K562 (cell line): ENCODE results near the gene CEP95. TPM values are rescaled to one million over a fixed set of nuclear protein-coding genes. Genes with fewer than 3 reads are reported as not detected.
A peak's percentile ranks its signal among the peaks of the same experiment; 100 is the strongest.

Source experiments
- CEBPZ ChIP-seq: fragments of 150-350 bp; IDR thresholded peaks from 2 replicates; pipeline ENCODE4 v1.6.1; 2014; ENCODE audit warnings: low read depth, mild to moderate bottlenecking, low read length, borderline replicate concordance
- E2F3 ChIP-seq: fragments of 250-450 bp; sonication (Bioruptor Pico); IDR thresholded peaks from 2 replicates; pipeline ENCODE4 v1.4.0; 2020; ENCODE audit warnings: mild to moderate bottlenecking
- MBD1 ChIP-seq: fragments of 250-450 bp; sonication (Bioruptor Pico); IDR thresholded peaks from 2 replicates; pipeline ENCODE4 v1.8.0; 2022; ENCODE audit warnings: inconsistent platforms
- MEF2D ChIP-seq: conservative IDR thresholded peaks from 2 replicates; pipeline ENCODE4 v1.6.1; 2016; ENCODE audit warnings: low read depth, missing genetic modification characterization, missing compliant biosample characterization
- MYC ChIP-seq, 2 experiments: fragments of 250-450 bp in 1 of 2; sonication (Bioruptor Pico) in 1 of 2; IDR thresholded peaks; 2 replicates each; pipeline versions ENCODE4 v1.5.1 to v1.6.1; 2012 to 2021; ENCODE audit warnings: low read depth in 2 of 2, borderline replicate concordance in 1 of 2, improper control_type of control experiment in 1 of 2, low read length in 1 of 2, mild to moderate bottlenecking in 1 of 2, moderate library complexity in 1 of 2
- TEAD1 ChIP-seq, 2 experiments: fragments of 450-650 bp in 1 of 2; sonication (generic) in 1 of 2; formaldehyde crosslinking; IDR thresholded peaks; 2 replicates each; pipeline versions ENCODE4 v1.4.0 to v1.8.0; 2020 to 2022; ENCODE audit warnings: mild to moderate bottlenecking in 2 of 2, missing genetic modification reagents in 1 of 2
- U2AF2 ChIP-seq: fragments of 200-400 bp; formaldehyde crosslinking; optimal IDR thresholded peaks from 2 replicates; pipeline ENCODE3; 2017; ENCODE audit warnings: low read depth, mild to moderate bottlenecking, low read length
- ZNF445 ChIP-seq: fragments of 250-450 bp; sonication (Bioruptor Pico); IDR thresholded peaks from 2 replicates; pipeline ENCODE4 v1.4.0; 2020; ENCODE audit warnings: low read depth, mild to moderate bottlenecking, moderate library complexity
- polyA plus RNA-seq, 8 experiments: library from polyadenylated mRNA; depleted of rRNA in 4 of 8; stranded (reverse) in 5 of 8; unstranded in 3 of 8; fragments of >200 nt; fragmentation: Nextera tagmentation in 2 of 8; fragmentation: Illumina TruSeq in 1 of 8; extraction: Ambion mirVana in 2 of 8; extraction: Trizol in 1 of 8; gene quantifications; 2 replicates each; pipeline versions ENCODE4 v1.2.1 to v1.2.3, GENCODE V29; 2011 to 2014; ENCODE audit warnings: inconsistent platforms in 1 of 8, missing spikeins in 1 of 8
- total RNA-seq, 7 experiments: library from RNA; depleted of rRNA in 6 of 7; stranded (reverse); fragments of >200 nt in 6 of 7; fragmentation: Illumina TruSeq in 2 of 7; extraction: Trizol in 2 of 7; gene quantifications; 2 replicates each; pipeline versions ENCODE4 v1.2.1 to v1.2.3, GENCODE V29; 2011 to 2021; ENCODE audit warnings: low replicate concordance in 1 of 7
- TF ChIP-seq, protein P1 (sequence below): fragments of 250-450 bp; sonication (Bioruptor Pico); IDR thresholded peaks from 2 replicates; pipeline ENCODE4 v1.5.0; 2021; ENCODE audit warnings: mild to moderate bottlenecking, moderate library complexity

Gene CEP95
- total and polyA plus RNA-seq, 9 of the 15 experiments (the other 6 are each of a cell fraction or from before 2014, with no cell fraction given): 26.7 to 80.7 (median 56.9) TPM

DNA sequence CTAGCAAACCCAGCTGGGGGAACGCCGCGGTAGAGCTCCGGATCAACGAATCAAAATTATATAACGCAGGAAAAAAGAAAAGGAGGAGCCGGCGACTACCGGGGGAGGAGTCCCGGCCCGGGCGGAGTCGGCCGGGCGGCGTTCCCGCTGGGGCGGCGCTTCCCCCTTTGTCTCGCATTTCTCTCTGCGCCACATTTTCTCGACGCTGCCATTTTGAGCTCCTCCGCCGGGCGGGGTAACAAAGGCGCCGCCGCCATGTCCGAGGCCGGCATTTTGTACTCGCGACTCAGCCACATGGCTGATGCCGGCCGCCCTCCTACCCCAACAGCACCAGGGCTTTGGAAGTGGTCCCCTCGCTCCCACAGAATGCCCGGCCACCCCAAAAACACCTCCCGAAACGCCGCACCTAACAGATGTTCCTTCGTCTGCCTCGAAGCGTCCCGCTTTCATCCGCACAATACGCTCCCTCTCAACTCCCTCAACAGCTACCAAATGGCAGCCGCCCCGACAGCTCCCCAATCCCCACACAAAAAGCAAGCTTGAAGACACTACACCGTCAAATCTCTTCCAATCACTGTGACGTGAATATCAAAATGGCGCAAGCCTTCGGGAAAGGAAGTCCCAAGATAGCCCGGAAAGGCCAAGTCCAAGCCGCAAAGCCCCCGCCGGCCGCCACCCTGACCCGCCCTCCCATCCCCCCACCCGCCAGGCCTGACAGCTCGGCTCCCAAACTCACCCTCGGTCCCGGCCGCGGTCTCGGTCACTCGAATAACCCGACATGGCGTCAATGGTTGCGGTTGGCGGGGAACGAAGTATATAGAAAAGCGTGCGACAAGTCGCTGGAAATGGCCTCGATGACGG lies 1.2 kb upstream of the CEP95 start (continued):
- TF ChIP-seq E2F3 (CRISPR knock-in tag) (0 out of 2 replicates have a peak, but pooled peaks have one; percentile 28), MBD1 (CRISPR knock-in tag) (no peak), MYC (IDR thresholded peaks at IDR 0.05; ENCODE audit: low read depth, low read length) (peak; percentile 94), MYC (CRISPR knock-in tag; IDR thresholded peaks at IDR 0.05; ENCODE audit: borderline replicate concordance, low read depth) (peak; percentile 92), ZNF445 (no peak), TEAD1 (CRISPR knock-in tag; IDR thresholded peaks at IDR 0.05) (peak; percentile 4 to 80; a peak in 3 of 4 replicates), MEF2D (tag) (0 out of 2 replicates have a peak, but pooled peaks have one; percentile 21), U2AF2 (no peak), CEBPZ (no peak)
- TF ChIP-seq, protein P1, sequence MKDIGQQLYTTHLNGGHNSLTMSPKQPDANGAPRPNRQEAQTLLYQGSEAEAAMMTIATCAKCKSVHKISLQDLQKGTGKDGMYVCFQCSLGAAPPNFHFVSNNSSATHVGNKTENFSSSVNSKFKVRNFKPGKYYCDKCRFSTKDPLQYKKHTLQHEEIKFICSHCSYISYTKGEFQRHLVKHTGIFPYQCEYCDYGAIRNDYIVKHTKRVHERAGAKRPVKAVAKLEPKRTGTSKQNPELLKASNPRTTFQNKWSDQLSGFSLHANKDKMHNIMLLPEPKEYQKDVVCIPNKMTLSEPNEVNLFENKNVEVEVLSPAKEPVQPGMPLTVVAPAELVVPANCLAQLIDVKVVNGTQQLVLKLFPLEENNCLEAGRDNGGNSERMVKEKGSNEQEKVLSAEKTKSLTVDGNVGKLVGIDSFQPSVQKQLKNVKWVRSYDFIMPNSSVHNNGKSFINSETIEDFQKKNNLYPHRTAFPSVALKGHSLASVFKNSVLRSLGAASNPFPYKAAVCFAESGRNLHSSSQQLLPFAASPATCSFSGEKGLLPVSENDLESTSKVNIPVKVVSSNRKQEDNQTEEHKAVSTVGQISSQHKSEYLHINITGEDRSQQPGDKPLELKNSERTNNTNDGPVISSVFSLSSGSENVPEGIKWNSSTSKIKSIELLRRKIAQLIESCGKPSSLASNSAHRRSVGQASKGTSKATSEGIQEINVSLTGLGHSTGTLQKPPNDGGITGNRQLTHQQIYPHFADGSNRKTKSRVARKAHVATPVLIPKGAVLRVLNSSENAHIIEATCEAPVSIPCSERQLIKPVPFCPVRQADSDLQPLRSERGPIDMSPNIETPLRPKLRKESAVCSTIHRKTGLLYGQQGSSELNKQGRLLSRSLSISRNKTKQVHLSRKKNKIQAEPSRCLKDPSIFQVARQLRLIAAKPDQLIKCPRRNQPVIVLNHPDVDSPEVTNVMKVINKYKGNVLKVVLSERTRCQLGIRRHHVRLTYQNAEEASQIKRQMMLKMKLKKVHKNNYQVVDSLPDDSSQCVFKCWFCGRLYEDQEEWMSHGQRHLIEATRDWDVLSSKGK: no peak
- TF ChIP-seq, all 486 proteins: peak for 114
